Cardiac muscle cell (in vitro differentiated cells and primary cell): ENCODE measurements around the gene PLEKHH2. TPM values are rescaled to one million over a fixed set of nuclear protein-coding genes. Genes with fewer than 3 reads are reported as not detected.

Experiments used
- DNase-seq, 2 donors: peaks; one replicate each; pipeline versions ENCODE4 v3.0.0 to v3.0.0-alpha.2; 2010 to 2017; ENCODE audit warnings: low read depth in 1 of 2, low spot score in 1 of 2
- H3K27ac ChIP-seq: fragments of 200-600 bp; sonication (generic); 2 replicates; pipeline ENCODE4 v1.5.1; 2016
- H3K27me3 ChIP-seq: fragments of 200-600 bp; sonication (generic); 2 replicates; pipeline ENCODE4 v1.6.0; 2016; ENCODE audit warnings: control low read depth
- H3K36me3 ChIP-seq: fragments of 200-600 bp; sonication (generic); 2 replicates; pipeline ENCODE4 v1.5.1; 2016; ENCODE audit warnings: control low read depth
- H3K4me1 ChIP-seq: fragments of 200-600 bp; sonication (generic); 2 replicates; pipeline ENCODE4 v1.8.1; 2017; ENCODE audit warnings: low read depth, mild to moderate bottlenecking, mixed run types
- H3K4me3 ChIP-seq: fragments of 200-600 bp; sonication (generic); 2 replicates; pipeline ENCODE4 v1.5.1; 2016; ENCODE audit warnings: mild to moderate bottlenecking
- H3K9me3 ChIP-seq: fragments of 200-600 bp; sonication (generic); 2 replicates; pipeline ENCODE4 v1.5.1; 2017; ENCODE audit warnings: low read depth, mild to moderate bottlenecking, control low read depth
- polyA plus RNA-seq: library from polyadenylated mRNA; unstranded; fragments of >200 nt; fragmentation: Nextera tagmentation; extraction: Ambion mirVana; gene quantifications from 2 replicates; pipeline ENCODE4 v1.2.1, GENCODE V29; 2016
- total RNA-seq: library from RNA; depleted of rRNA; stranded (reverse); fragments of >200 nt; gene quantifications from 2 replicates; pipeline ENCODE4 v1.2.3, GENCODE V29; 2016
- TF ChIP-seq, protein P1 (sequence below): IDR thresholded peaks from 2 replicates; pipeline ENCODE4 v1.5.1; 2012; ENCODE audit warnings: low read depth, mild to moderate bottlenecking, low read length

The PLEKHH2 gene
- total and polyA plus RNA-seq, 2 experiments from 2014 or later = 0.31 to 1.0 TPM

DNA sequence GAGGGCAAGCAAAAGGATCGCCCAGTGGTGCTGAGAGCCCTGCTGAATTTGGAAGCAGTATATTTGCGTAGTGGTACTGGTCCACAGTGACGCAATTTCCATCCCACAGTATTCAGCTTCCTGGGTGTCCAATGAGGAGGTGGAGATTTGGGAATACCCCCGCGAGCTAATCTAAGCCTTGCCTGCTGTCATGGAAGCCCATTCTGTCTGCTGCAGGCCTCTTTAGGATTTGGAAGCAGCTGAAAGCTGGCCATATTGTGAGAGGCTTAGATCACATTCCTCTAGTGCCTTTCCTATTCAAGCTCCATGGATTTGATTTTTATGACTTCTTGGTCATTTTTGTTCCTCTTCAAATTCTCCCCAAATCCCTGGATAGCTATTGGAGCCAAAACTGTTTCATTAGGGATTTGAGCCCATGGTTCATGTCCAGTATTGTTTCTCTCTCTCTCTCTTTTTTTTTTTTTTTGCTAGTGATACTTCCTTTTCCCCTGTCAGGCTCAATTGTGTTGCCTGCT, 114.5 kb downstream of the PLEKHH2 start:
- no peak overlapping the region for H3K4me3 ChIP-seq

DNA sequence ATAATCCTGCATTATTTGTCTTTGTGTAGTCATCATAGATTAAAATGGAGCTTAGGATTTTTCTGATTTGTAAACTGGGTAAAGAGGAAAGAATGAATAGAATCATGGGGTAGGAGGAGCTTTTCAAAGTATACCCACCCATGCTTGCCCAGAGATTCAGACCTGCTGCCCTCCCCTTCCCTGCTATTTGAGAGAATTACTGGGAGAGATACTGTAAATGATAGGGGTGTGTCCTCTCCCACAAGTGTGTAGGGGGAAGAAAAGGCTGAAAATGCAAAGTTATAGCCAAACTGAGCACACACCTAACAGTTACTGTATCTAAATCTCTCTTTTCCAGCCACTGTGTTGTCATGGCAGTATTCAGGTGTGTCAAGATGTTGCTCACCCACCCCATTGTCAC, 115.2 kb downstream of the PLEKHH2 start:
- Histone ChIP-seq H3K27me3 (no peaks in the 10 kb centered on the region), H3K4me3 (no peak overlapping the region), H3K9me3 (no peaks in the 10 kb centered on the region), H3K4me1 (no peaks in the 10 kb centered on the region), H3K36me3 (no peaks in the 10 kb centered on the region), H3K27ac (no peak overlapping the region)
- DNase-seq = no peak
- TF ChIP-seq, protein P1, sequence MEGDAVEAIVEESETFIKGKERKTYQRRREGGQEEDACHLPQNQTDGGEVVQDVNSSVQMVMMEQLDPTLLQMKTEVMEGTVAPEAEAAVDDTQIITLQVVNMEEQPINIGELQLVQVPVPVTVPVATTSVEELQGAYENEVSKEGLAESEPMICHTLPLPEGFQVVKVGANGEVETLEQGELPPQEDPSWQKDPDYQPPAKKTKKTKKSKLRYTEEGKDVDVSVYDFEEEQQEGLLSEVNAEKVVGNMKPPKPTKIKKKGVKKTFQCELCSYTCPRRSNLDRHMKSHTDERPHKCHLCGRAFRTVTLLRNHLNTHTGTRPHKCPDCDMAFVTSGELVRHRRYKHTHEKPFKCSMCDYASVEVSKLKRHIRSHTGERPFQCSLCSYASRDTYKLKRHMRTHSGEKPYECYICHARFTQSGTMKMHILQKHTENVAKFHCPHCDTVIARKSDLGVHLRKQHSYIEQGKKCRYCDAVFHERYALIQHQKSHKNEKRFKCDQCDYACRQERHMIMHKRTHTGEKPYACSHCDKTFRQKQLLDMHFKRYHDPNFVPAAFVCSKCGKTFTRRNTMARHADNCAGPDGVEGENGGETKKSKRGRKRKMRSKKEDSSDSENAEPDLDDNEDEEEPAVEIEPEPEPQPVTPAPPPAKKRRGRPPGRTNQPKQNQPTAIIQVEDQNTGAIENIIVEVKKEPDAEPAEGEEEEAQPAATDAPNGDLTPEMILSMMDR = no peak

More for the DNA sequence above, 114.5 kb downstream of the PLEKHH2 start:
- no peaks in the 10 kb centered on the region for H3K27me3 ChIP-seq
- no peaks in the 10 kb centered on the region for H3K4me1 ChIP-seq
- DNase-seq = no peak
- no peak overlapping the region for H3K27ac ChIP-seq
- no peaks in the 10 kb centered on the region for H3K9me3 ChIP-seq
- no peaks in the 10 kb centered on the region for H3K36me3 ChIP-seq
- TF ChIP-seq, protein P1 = no peak

DNA sequence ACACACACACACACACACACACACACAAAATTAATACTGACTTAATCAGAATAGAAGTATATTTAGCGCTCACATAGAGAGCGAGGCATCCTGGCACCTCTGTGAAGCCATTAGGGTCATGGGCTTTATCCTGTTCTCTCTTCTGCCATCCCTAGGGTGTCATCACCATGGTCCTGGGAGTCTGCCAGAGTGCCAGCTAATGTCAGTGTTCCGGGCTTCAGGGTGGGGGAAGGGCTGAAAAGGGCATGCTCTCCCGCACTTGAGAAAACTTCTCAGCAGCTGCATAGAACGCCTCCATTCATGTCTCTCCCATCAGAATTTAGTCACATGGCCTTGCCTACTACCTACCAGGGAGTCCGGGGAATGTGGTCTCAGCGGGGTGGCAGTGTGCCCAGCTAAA, 117.1 kb downstream of the PLEKHH2 start:
- Histone ChIP-seq H3K27ac (no peak overlapping the region), H3K4me3 (no peak overlapping the region), H3K4me1 (no peaks in the 10 kb centered on the region), H3K9me3 (no peaks in the 10 kb centered on the region), H3K27me3 (no peaks in the 10 kb centered on the region), H3K36me3 (no peaks in the 10 kb centered on the region)
- TF ChIP-seq, protein P1 = no peak
- no peak for DNase-seq

GRCh38 chr2:43758739-43759138, 121.7 kb downstream of the PLEKHH2 start:
- TF ChIP-seq, protein P1 = no peak
- Histone ChIP-seq H3K27me3 (no peaks in the 10 kb centered on the region), H3K4me3 (no peak overlapping the region), H3K36me3 (no peaks in the 10 kb centered on the region), H3K27ac (no peak overlapping the region), H3K4me1 (no peaks in the 10 kb centered on the region), H3K9me3 (no peaks in the 10 kb centered on the region)
- DNase-seq = peak in 1 of 2 donors; percentile 54

DNA sequence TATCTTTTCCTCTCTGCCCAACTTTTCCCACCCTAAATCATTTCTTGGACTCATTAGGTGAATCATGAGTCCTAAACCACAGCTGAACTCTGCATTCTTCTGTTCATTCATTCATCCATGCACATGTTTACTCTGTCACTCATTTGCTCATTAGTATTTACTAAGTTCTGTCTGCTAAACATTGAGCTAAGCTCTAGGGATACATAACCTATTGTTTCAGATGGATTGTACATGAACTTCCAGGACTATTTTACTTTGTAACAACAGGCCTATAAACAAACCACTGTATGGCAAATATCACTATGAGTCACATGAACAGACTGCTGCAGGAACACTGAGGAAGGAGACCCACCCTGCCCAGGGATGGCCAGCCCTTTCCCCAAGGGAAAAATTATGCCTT, 122.1 kb downstream of the PLEKHH2 start:
- TF ChIP-seq, protein P1 = no peak
- Histone ChIP-seq H3K36me3 (no peaks in the 10 kb centered on the region), H3K27me3 (no peaks in the 10 kb centered on the region), H3K27ac (no peak overlapping the region), H3K4me1 (no peaks in the 10 kb centered on the region), H3K4me3 (no peak overlapping the region), H3K9me3 (no peaks in the 10 kb centered on the region)
- DNase-seq = peak in 1 of 2 donors; percentile 32
